ENCODE results near the gene KRTAP4-7.
"Not testable (repeated sequence)": the region's sequence is repeated elsewhere in the genome, so short reads cannot be mapped to it uniquely, and the experiment has no call there.

The KRTAP4-7 gene

DNA sequence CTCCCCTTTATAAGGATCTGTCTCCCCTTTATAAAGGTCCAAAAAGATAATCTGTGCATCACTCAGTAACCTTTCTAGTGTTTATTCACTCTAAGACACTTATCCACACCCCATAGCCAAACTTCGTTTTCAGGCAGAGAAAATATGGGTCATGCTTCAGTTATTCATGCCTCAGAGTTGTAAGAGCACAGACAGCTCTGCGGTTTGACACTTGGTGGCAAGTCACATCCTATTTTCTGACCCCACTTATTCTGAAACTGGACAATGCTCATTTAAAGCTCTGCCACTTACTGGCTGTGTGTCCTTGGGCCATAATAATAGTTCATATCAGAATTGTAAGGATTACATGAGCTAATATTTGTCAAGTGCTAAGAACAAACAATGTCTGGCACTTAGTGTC is 34.8 kb upstream of the KRTAP4-7 start:
- DNase-seq (ENCODE audit: low read depth): no peak

GRCh38 chr17:41052566-41052965 is 31.4 kb upstream of the KRTAP4-7 start:
- H3K4me3 ChIP-seq (ENCODE audit: low read depth, low read length): no peak overlapping the region
- no peak for DNase-seq (ENCODE audit: low read depth)
- TF ChIP-seq MAX (IDR thresholded peaks at IDR 0.05; ENCODE audit: low read depth, low read length) (no peak), CTCF (IDR thresholded peaks at IDR 0.05; ENCODE audit: low read depth, low read length) (no peak), POLR2A (IDR thresholded peaks at IDR 0.05; ENCODE audit: extremely low read depth, insufficient read length) (no peak), MYC (IDR thresholded peaks at IDR 0.05; ENCODE audit: low read depth, low read length) (no peak)

More for the DNA sequence above, 34.8 kb upstream of the KRTAP4-7 start:
- TF ChIP-seq POLR2A (IDR thresholded peaks at IDR 0.05; ENCODE audit: extremely low read depth, insufficient read length): no peak
- H3K4me3 ChIP-seq (ENCODE audit: low read depth, low read length): no peak overlapping the region

DNA sequence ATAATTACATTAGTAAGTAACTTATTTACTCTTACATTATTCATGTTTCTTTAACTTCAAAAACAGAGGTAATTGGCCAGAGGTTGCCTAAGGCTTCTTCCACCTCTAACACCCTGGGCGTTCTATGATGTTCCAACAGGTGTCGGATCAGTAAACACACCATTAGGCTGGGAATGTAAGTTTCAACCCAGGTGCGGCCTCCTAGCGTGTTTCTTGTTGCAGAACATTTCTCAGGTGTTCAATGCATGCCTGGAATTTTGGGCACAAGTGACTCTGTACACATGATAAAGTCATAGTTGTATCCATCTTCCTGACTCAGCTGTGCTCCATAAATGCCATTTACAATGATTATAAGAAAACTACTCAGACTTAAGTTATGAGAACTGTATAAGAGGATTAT is 29.9 kb upstream of the KRTAP4-7 start:
- H3K4me3 ChIP-seq (ENCODE audit: low read depth, low read length): no peak overlapping the region
- no peak for TF ChIP-seq CTCF (IDR thresholded peaks at IDR 0.05; ENCODE audit: low read depth, low read length)
- TF ChIP-seq MAX (IDR thresholded peaks at IDR 0.05; ENCODE audit: low read depth, low read length): no peak
- TF ChIP-seq MYC (IDR thresholded peaks at IDR 0.05; ENCODE audit: low read depth, low read length): no peak
- no peak for TF ChIP-seq POLR2A (IDR thresholded peaks at IDR 0.05; ENCODE audit: extremely low read depth, insufficient read length)
- no peak for DNase-seq (ENCODE audit: low read depth)

DNA sequence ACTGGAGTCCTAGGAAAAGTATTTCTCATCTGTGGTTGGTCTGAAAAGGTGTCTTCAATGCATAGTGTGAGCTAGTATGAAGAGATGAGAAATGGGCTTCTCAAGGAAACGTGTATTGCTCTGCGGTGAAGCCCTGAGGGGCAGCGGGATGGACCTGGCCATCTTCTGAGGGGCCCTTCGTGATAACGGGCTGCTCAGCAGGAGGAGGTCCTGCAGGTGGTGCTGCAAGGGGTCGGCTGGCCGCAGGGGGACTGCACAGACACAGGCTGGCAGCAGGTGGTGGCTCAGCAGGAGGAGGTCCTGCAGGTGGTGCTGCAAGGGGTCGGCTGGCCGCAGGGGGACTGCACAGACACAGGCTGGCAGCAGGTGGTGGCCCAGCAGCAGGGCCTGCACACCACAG is 29.4 kb upstream of the KRTAP4-7 start:
- H3K4me3 ChIP-seq (ENCODE audit: low read depth, low read length); DNase-seq (ENCODE audit: low read depth): not testable (repeated sequence)

GRCh38 chr17:41055130-41055529 is 28.8 kb upstream of the KRTAP4-7 start, which contains the start of gene KRTAP2-2:
TSS of gene KRTAP2-2 (minus strand) at chr17:41055230. CDS start at chr17:41055211, 19 bp downstream.
- not testable (repeated sequence) for DNase-seq (ENCODE audit: low read depth); H3K4me3 ChIP-seq (ENCODE audit: low read depth, low read length)

- no peak overlapping the region for H3K4me3 ChIP-seq (ENCODE audit: low read depth, low read length)
- no peak for DNase-seq (ENCODE audit: low read depth)
- no peak for TF ChIP-seq MYC (IDR thresholded peaks at IDR 0.05; ENCODE audit: low read depth, low read length)
- no peak for TF ChIP-seq MAX (IDR thresholded peaks at IDR 0.05; ENCODE audit: low read depth, low read length)
- no peak for TF ChIP-seq POLR2A (IDR thresholded peaks at IDR 0.05; ENCODE audit: extremely low read depth, insufficient read length)
- TF ChIP-seq CTCF (IDR thresholded peaks at IDR 0.05; ENCODE audit: low read depth, low read length): no peak
These were observed 26.4 kb upstream of the KRTAP4-7 start for GRCh38 chr17:41057547-41057946.

- no peak for DNase-seq (ENCODE audit: low read depth)
- TF ChIP-seq MAX (IDR thresholded peaks at IDR 0.05; ENCODE audit: low read depth, low read length) (no peak), MYC (IDR thresholded peaks at IDR 0.05; ENCODE audit: low read depth, low read length) (no peak), CTCF (IDR thresholded peaks at IDR 0.05; ENCODE audit: low read depth, low read length) (no peak), POLR2A (IDR thresholded peaks at IDR 0.05; ENCODE audit: extremely low read depth, insufficient read length) (no peak)
- no peak overlapping the region for H3K4me3 ChIP-seq (ENCODE audit: low read depth, low read length)
These were observed 25.2 kb upstream of the KRTAP4-7 start for GRCh38 chr17:41058741-41059140.

- not testable (repeated sequence) for DNase-seq (ENCODE audit: low read depth)
These were observed 24.5 kb upstream of the KRTAP4-7 start for GRCh38 chr17:41059276-41060051.

More at GRCh38 chr17:41059276-41060051, 24.5 kb upstream of the KRTAP4-7 start:
- not testable (repeated sequence) for H3K4me3 ChIP-seq (ENCODE audit: low read depth, low read length)
